H1 (cell line): ENCODE measurements around the gene SULT6B1. TPM values are rescaled to one million over a fixed set of nuclear protein-coding genes. Genes with fewer than 3 reads are reported as not detected.

Experiments used
- ASH2L ChIP-seq: fragments of 200-600, 300-600 bp; sonication (generic); IDR thresholded peaks from one replicate; pipeline ENCODE4 v1.7.1; 2017; ENCODE audit warnings: low read length
- BRCA1 ChIP-seq: IDR thresholded peaks from 2 replicates; pipeline ENCODE4 v1.6.1; 2012; ENCODE audit warnings: low read depth, low read length, improper control_type of control experiment
- GABPA ChIP-seq: IDR thresholded peaks from 2 replicates; pipeline ENCODE4 v1.6.1; 2011; ENCODE audit warnings: mild to moderate bottlenecking, low read length, moderate library complexity, borderline replicate concordance; ENCODE audit not compliant: insufficient read depth
- RXRA ChIP-seq: IDR thresholded peaks from 2 replicates; pipeline ENCODE4 v1.6.1; 2011; ENCODE audit warnings: low read depth, mild to moderate bottlenecking, low read length, moderate library complexity; ENCODE audit not compliant: insufficient read depth
- SIN3A ChIP-seq, 2 experiments: IDR thresholded peaks in 1 of 2; conservative IDR thresholded peaks in 1 of 2; 2 replicates each; pipeline ENCODE4 v1.6.1; 2011 to 2012; ENCODE audit warnings: low read length in 2 of 2, improper control_type of control experiment in 1 of 2, low read depth in 1 of 2, mild to moderate bottlenecking in 1 of 2
- SIRT6 ChIP-seq: IDR thresholded peaks from one replicate; pipeline ENCODE4 v1.7.1; 2012; ENCODE audit warnings: low read length, inconsistent platforms
- SUZ12 ChIP-seq: fragments of 200-600 bp; sonication (generic); IDR thresholded peaks from 2 replicates; pipeline ENCODE4 v1.6.1; 2012; ENCODE audit warnings: mild to moderate bottlenecking, inconsistent platforms, low read length, moderate library complexity, mixed read lengths
- polyA plus RNA-seq, 7 experiments: library from polyadenylated mRNA; depleted of rRNA in 3 of 7; stranded (reverse) in 5 of 7; unstranded in 2 of 7; fragments of >200 nt in 5 of 7; fragments of 200-250 nt in 2 of 7; gene quantifications; 1 replicate in 5 of 7; 2 replicates in 1 of 7; 4 replicates in 1 of 7; pipeline versions ENCODE4 v1.2.1 to v1.2.3, GENCODE V29; 2011 to 2013; ENCODE audit warnings: missing spikeins in 2 of 7, mixed read lengths in 2 of 7
- total RNA-seq: library from RNA; stranded (reverse); fragmentation: NEBNext Ultra II Directional; extraction: Animal tissue kit (Norgen Biotek cat#: 25700); gene quantifications from 2 replicates; pipeline ENCODE4 v1.2.1, GENCODE V29; 2021
- TF ChIP-seq, protein P1 (sequence below): fragments of 300-600 bp; sonication (generic); IDR thresholded peaks from 2 replicates; pipeline ENCODE4 v1.7.1; 2012; ENCODE audit warnings: low read length, moderate library complexity, mild to moderate bottlenecking, inconsistent platforms; ENCODE audit not compliant: insufficient replicate concordance
- TF ChIP-seq, protein P2 (sequence below): IDR thresholded peaks from 2 replicates; pipeline ENCODE4 v1.6.1; 2012; ENCODE audit warnings: inconsistent platforms

Gene SULT6B1
- total and polyA plus RNA-seq, 2 of the 8 experiments (the other 6 are each of a cell fraction or from before 2014, with no cell fraction given): not detected

DNA sequence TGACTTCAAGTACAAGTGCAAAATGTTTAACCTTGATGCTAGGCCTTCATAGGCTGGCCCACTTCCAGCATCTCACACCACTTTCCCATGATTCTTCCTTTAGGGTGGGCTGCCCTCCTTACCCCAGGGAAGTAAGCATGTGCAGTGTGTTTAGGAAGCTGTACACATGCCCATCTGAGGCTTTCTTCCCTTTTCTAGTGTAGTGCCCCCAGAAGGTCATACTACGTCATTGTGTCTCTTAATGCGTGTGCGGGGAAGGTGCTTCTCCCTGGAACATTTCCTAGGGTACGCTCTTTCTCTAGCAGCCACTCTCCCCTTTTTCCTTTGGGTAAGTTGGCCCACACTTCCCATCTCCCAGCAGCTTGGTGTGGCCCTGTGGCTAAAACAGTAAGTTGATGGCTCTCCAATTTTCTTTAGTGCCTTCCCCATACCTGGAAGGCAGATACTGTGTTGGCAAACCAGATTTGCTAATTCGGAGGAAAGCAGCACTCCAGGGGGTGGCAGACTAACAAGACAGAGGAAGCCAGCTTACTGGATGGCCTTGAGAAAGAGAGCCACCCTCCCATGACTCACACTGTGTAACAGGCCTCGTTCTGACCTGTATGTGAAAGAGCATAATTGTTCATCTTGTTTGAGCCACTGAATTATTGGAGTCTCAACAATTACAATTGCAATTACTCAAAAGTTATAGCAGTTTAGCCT, 1.1 kb upstream of the SULT6B1 start (continued):
- TF ChIP-seq, protein P1, sequence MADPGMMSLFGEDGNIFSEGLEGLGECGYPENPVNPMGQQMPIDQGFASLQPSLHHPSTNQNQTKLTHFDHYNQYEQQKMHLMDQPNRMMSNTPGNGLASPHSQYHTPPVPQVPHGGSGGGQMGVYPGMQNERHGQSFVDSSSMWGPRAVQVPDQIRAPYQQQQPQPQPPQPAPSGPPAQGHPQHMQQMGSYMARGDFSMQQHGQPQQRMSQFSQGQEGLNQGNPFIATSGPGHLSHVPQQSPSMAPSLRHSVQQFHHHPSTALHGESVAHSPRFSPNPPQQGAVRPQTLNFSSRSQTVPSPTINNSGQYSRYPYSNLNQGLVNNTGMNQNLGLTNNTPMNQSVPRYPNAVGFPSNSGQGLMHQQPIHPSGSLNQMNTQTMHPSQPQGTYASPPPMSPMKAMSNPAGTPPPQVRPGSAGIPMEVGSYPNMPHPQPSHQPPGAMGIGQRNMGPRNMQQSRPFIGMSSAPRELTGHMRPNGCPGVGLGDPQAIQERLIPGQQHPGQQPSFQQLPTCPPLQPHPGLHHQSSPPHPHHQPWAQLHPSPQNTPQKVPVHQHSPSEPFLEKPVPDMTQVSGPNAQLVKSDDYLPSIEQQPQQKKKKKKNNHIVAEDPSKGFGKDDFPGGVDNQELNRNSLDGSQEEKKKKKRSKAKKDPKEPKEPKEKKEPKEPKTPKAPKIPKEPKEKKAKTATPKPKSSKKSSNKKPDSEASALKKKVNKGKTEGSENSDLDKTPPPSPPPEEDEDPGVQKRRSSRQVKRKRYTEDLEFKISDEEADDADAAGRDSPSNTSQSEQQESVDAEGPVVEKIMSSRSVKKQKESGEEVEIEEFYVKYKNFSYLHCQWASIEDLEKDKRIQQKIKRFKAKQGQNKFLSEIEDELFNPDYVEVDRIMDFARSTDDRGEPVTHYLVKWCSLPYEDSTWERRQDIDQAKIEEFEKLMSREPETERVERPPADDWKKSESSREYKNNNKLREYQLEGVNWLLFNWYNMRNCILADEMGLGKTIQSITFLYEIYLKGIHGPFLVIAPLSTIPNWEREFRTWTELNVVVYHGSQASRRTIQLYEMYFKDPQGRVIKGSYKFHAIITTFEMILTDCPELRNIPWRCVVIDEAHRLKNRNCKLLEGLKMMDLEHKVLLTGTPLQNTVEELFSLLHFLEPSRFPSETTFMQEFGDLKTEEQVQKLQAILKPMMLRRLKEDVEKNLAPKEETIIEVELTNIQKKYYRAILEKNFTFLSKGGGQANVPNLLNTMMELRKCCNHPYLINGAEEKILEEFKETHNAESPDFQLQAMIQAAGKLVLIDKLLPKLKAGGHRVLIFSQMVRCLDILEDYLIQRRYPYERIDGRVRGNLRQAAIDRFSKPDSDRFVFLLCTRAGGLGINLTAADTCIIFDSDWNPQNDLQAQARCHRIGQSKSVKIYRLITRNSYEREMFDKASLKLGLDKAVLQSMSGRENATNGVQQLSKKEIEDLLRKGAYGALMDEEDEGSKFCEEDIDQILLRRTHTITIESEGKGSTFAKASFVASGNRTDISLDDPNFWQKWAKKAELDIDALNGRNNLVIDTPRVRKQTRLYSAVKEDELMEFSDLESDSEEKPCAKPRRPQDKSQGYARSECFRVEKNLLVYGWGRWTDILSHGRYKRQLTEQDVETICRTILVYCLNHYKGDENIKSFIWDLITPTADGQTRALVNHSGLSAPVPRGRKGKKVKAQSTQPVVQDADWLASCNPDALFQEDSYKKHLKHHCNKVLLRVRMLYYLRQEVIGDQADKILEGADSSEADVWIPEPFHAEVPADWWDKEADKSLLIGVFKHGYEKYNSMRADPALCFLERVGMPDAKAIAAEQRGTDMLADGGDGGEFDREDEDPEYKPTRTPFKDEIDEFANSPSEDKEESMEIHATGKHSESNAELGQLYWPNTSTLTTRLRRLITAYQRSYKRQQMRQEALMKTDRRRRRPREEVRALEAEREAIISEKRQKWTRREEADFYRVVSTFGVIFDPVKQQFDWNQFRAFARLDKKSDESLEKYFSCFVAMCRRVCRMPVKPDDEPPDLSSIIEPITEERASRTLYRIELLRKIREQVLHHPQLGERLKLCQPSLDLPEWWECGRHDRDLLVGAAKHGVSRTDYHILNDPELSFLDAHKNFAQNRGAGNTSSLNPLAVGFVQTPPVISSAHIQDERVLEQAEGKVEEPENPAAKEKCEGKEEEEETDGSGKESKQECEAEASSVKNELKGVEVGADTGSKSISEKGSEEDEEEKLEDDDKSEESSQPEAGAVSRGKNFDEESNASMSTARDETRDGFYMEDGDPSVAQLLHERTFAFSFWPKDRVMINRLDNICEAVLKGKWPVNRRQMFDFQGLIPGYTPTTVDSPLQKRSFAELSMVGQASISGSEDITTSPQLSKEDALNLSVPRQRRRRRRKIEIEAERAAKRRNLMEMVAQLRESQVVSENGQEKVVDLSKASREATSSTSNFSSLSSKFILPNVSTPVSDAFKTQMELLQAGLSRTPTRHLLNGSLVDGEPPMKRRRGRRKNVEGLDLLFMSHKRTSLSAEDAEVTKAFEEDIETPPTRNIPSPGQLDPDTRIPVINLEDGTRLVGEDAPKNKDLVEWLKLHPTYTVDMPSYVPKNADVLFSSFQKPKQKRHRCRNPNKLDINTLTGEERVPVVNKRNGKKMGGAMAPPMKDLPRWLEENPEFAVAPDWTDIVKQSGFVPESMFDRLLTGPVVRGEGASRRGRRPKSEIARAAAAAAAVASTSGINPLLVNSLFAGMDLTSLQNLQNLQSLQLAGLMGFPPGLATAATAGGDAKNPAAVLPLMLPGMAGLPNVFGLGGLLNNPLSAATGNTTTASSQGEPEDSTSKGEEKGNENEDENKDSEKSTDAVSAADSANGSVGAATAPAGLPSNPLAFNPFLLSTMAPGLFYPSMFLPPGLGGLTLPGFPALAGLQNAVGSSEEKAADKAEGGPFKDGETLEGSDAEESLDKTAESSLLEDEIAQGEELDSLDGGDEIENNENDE: no peak
- no peak for TF ChIP-seq SUZ12
- TF ChIP-seq SIRT6: no peak
- TF ChIP-seq GABPA: no peak
- TF ChIP-seq BRCA1: no peak
- TF ChIP-seq SIN3A (conservative IDR thresholded peaks at IDR 0.05 in 1 of 2, IDR thresholded peaks at IDR 0.05 in 1 of 2; ENCODE audit: low read depth in 1 of 2, low read length in 2 of 2): no peak
- TF ChIP-seq ASH2L: peak; percentile 31
- TF ChIP-seq RXRA: no peak
- TF ChIP-seq, protein P2, sequence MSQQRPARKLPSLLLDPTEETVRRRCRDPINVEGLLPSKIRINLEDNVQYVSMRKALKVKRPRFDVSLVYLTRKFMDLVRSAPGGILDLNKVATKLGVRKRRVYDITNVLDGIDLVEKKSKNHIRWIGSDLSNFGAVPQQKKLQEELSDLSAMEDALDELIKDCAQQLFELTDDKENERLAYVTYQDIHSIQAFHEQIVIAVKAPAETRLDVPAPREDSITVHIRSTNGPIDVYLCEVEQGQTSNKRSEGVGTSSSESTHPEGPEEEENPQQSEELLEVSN: no peak
